ENCODE measurements around the gene AHI1. TPM values are rescaled to one million over a fixed set of nuclear protein-coding genes. Genes with fewer than 3 reads are reported as not detected.
"Not testable (repeated sequence)": the region's sequence is repeated elsewhere in the genome, so short reads cannot be mapped to it uniquely, and the experiment has no call there.

Gene AHI1
- total RNA-seq, 3 donors from 2014 or later = 17.7 to 34.7 (median 26.5) TPM

GRCh38 chr6:135498185-135498841 lies 773 bp upstream of the AHI1 start:
- H3K4me1 ChIP-seq (ENCODE audit: low read depth) = peaks cover 7% of the 10 kb centered on the region
- no peaks in the 10 kb centered on the region for H3K36me3 ChIP-seq (ENCODE audit: low read depth)
- peak; percentile 80 for ATAC-seq
- peak overlapping the region; percentile 58 for H3K4me3 ChIP-seq
- peak; percentile 41 to 78 (median 57) for DNase-seq
- intact Hi-C loops (cut with DNase I, micrococcal nuclease) = no loop called here
- no peak for TF ChIP-seq CTCF (IDR thresholded peaks at IDR 0.05)
- no peaks in the 10 kb centered on the region for H3K9me3 ChIP-seq

GRCh38 chr6:135496800-135497411 lies 634 bp downstream of the AHI1 start:
- Histone ChIP-seq H3K9me3 (no peaks in the 10 kb centered on the region), H3K4me3 (peak overlapping the region; percentile 58), H3K36me3 (ENCODE audit: low read depth) (no peaks in the 10 kb centered on the region), H3K4me1 (ENCODE audit: low read depth) (peaks cover 7% of the 10 kb centered on the region)
- no peak for TF ChIP-seq CTCF (IDR thresholded peaks at IDR 0.05)
- no peak for ATAC-seq
- DNase-seq = no peak
- intact Hi-C loops (cut with DNase I, micrococcal nuclease) = no loop called here

GRCh38 chr6:135493218-135493961 lies 4.2 kb downstream of the AHI1 start:
- H3K9me3 ChIP-seq = no peaks in the 10 kb centered on the region
- peaks cover 4% of the 10 kb centered on the region for H3K4me1 ChIP-seq (ENCODE audit: low read depth)
- no peak for TF ChIP-seq CTCF (IDR thresholded peaks at IDR 0.05)
- ATAC-seq (no peak), DNase-seq (no peak)
- H3K4me3 ChIP-seq = no peak overlapping the region
- H3K36me3 ChIP-seq (ENCODE audit: low read depth) = no peaks in the 10 kb centered on the region
- intact Hi-C loops (cut with DNase I, micrococcal nuclease) = no loop called here

- ATAC-seq (no peak), DNase-seq (no peak)
- no peak for TF ChIP-seq CTCF (IDR thresholded peaks at IDR 0.05)
- Histone ChIP-seq H3K4me3 (no peak overlapping the region), H3K9me3 (no peaks in the 10 kb centered on the region), H3K4me1 (ENCODE audit: low read depth) (no peaks in the 10 kb centered on the region), H3K36me3 (ENCODE audit: low read depth) (no peaks in the 10 kb centered on the region)
- intact Hi-C loops (cut with DNase I, micrococcal nuclease) = no loop called here
Measured at GRCh38 chr6:135490381-135490780, 7.2 kb downstream of the AHI1 start.

GRCh38 chr6:135488023-135488422 lies 9.5 kb downstream of the AHI1 start:
- Histone ChIP-seq H3K9me3 (peaks cover 15% of the 10 kb centered on the region), H3K36me3 (ENCODE audit: low read depth) (no peaks in the 10 kb centered on the region), H3K4me1 (ENCODE audit: low read depth) (no peaks in the 10 kb centered on the region), H3K4me3 (no peak overlapping the region)
- no peak for TF ChIP-seq CTCF (IDR thresholded peaks at IDR 0.05)
- no peak for ATAC-seq
- no peak for DNase-seq
- intact Hi-C loops (cut with DNase I, micrococcal nuclease) = no loop called here

- H3K4me1 ChIP-seq (ENCODE audit: low read depth); H3K36me3 ChIP-seq (ENCODE audit: low read depth); DNase-seq; H3K4me3 ChIP-seq; ATAC-seq; intact Hi-C loops (cut with DNase I, micrococcal nuclease): not testable (repeated sequence)
- peaks cover 51% of the 10 kb centered on the region for H3K9me3 ChIP-seq
Measured at GRCh38 chr6:135483903-135484302, 13.6 kb downstream of the AHI1 start.

Measured in mucosa of descending colon (tissue), 3 donors.